ENCODE results near the gene KRTAP10-12.

GRCh38 chr21:44653656-44654575, 43.1 kb upstream of the KRTAP10-12 start:
- TF ChIP-seq GATA2 (IDR thresholded peaks at IDR 0.05; ENCODE audit: low read depth, low read length) (no peak), GATA3 (IDR thresholded peaks at IDR 0.05; ENCODE audit: low read depth, low read length) (no peak)
